K562 (cell line): ENCODE measurements around the gene DISC1.

Experiments
- BACH1 ChIP-seq: fragments of 200-800 bp; sonication (Bioruptor generic); IDR thresholded peaks from 2 replicates; pipeline ENCODE4 v1.6.1; 2016; ENCODE audit warnings: missing genetic modification characterization, missing compliant biosample characterization
- BDP1 ChIP-seq: IDR thresholded peaks from 3 replicates; pipeline ENCODE4 v1.6.1; 2011; ENCODE audit not compliant: insufficient read length, insufficient read depth
- CHD1 ChIP-seq: fragments of 200-600 bp; sonication (generic); IDR thresholded peaks from one replicate; pipeline ENCODE4 v1.6.1; 2012; ENCODE audit warnings: mild to moderate bottlenecking, moderate library complexity, low read length, inconsistent platforms
- FOXK2 ChIP-seq, 2 experiments: fragments of 450-650 bp; IDR thresholded peaks in 1 of 2; conservative IDR thresholded peaks in 1 of 2; 2 replicates each; pipeline ENCODE4 v1.6.1; 2016; ENCODE audit warnings: low read depth in 2 of 2, mild to moderate bottlenecking in 1 of 2
- FOXP4 ChIP-seq: sonication (generic); formaldehyde crosslinking; IDR thresholded peaks from 2 replicates; pipeline ENCODE4 v1.8.0; 2022; ENCODE audit warnings: mild to moderate bottlenecking, missing genetic modification reagents, borderline replicate concordance
- MNT ChIP-seq, 2 experiments: fragments of 450-650 bp; conservative IDR thresholded peaks; 2 replicates each; pipeline ENCODE4 v1.6.1; 2017; ENCODE audit warnings: mild to moderate bottlenecking in 2 of 2, moderate library complexity in 2 of 2

DNA sequence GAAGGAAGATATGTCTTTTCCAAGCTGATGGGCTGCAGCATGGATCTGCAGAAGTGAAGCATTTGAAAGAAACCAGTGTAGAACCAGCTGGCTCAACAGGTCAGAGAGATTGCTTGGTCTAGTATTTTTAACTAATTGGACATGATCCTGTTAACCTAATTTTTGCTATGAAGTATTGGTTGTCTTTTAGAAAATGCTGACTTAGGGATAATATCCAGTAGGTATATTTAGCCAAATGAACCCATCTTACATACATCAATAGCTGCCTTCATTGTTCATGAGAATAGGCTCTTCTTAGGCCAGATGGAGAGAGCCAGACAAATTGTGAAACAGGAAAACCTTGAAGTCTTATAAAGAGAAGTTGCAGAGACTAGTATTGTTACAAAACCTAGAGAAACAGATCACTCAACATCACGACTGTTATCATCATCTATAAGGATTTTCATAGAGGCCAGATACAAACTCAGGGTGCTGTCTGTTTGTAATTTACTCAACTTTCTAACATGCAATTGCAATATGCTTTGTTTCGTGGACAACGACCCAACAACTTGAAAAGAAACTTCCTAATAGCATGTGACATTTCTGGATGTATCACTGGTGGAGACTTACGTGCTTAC lies 148.2 kb downstream of the DISC1 start:
- TF ChIP-seq FOXP4 (CRISPR knock-in tag) (no peak), CHD1 (no peak), FOXK2 (conservative IDR thresholded peaks at IDR 0.05 in 1 of 2, IDR thresholded peaks at IDR 0.05 in 1 of 2; ENCODE audit: low read depth in 2 of 2) (no peak), MNT (conservative IDR thresholded peaks at IDR 0.05) (no peak), BDP1 (no peak), BACH1 (tag) (no peak)
